ENCODE data around the gene SIMC1. TPM values are rescaled to one million over a fixed set of nuclear protein-coding genes. Genes with fewer than 3 reads are reported as not detected.

Gene SIMC1
- total RNA-seq, 1 experiment from 2014 or later: 17.9 TPM

DNA sequence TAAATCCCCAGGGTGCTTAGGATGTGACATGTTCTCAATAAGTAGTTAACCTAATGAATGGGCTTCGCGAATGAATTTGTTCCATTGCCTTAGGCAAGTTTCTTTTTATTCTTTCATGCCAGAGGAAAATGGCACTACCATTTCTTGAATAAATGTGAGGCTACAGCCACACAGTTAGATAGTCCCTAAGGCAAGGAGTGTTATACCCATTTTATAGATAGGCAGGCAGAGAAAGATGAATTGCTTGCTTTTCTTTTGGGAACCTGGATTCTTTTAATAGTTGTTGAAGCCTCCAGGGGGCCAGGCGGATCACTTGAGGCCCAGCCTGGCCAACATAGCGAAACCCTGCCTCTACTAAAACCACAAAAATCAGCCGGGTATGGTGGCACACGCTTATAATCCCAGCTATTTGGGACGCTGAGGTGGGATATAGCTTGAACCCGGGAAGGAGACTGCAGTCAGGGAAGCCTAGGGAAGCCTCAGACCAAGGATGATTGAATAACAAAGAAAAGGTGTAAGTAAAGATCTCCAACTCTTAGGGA lies 149.2 kb downstream of the SIMC1 start:
- Mint-ChIP-seq H3K27me3 (ENCODE audit: low read depth) (no peaks in the 10 kb centered on the region; the same call in 1 of the 2 replicates), H3K4me3 (peak overlapping the region; percentile 99), H3K36me3 (peaks cover 32% of the 10 kb centered on the region), H3K27ac (peak overlapping the region; percentile 95; the same call in 1 of the 2 replicates), H3K4me1 (peaks cover 19% of the 10 kb centered on the region), H3K9me3 (no peaks in the 10 kb centered on the region)
- DNase-seq (ENCODE audit: low spot score): no peak
- POLR2A ChIA-PET: interaction anchor here (0.5 kb wide), 1 partner anchor 645 kb away, joined by 3 read pairs; no protein-coding TSS in a partner anchor
- CTCF ChIA-PET: interaction anchor here (1.8 to 2.6 kb wide), 3 partner anchors 29 to 658 kb away, joined by 6 to 12 read pairs (median 8); partner anchors contain the start of genes CLTB and FAF2
- TF ChIP-seq, protein P1, sequence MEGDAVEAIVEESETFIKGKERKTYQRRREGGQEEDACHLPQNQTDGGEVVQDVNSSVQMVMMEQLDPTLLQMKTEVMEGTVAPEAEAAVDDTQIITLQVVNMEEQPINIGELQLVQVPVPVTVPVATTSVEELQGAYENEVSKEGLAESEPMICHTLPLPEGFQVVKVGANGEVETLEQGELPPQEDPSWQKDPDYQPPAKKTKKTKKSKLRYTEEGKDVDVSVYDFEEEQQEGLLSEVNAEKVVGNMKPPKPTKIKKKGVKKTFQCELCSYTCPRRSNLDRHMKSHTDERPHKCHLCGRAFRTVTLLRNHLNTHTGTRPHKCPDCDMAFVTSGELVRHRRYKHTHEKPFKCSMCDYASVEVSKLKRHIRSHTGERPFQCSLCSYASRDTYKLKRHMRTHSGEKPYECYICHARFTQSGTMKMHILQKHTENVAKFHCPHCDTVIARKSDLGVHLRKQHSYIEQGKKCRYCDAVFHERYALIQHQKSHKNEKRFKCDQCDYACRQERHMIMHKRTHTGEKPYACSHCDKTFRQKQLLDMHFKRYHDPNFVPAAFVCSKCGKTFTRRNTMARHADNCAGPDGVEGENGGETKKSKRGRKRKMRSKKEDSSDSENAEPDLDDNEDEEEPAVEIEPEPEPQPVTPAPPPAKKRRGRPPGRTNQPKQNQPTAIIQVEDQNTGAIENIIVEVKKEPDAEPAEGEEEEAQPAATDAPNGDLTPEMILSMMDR (IDR thresholded peaks at IDR 0.05): no peak
- TF ChIP-seq ZNF232 (CRISPR knock-in tag; IDR thresholded peaks at IDR 0.05) (no peak), MXD4 (CRISPR knock-in tag; IDR thresholded peaks at IDR 0.05; ENCODE audit: borderline replicate concordance) (no peak), NR1H2 (CRISPR knock-in tag; IDR thresholded peaks at IDR 0.05) (no peak), GRHL2 (CRISPR knock-in tag; IDR thresholded peaks at IDR 0.05; ENCODE audit: insufficient replicate concordance, severe bottlenecking) (no peak), ELF4 (CRISPR knock-in tag; IDR thresholded peaks at IDR 0.05; ENCODE audit: low read depth) (no peak), ATF1 (CRISPR knock-in tag; IDR thresholded peaks at IDR 0.05) (no peak), ESRRA (CRISPR knock-in tag; IDR thresholded peaks at IDR 0.05; ENCODE audit: borderline replicate concordance) (no peak)
- TF ChIP-seq, protein P2, sequence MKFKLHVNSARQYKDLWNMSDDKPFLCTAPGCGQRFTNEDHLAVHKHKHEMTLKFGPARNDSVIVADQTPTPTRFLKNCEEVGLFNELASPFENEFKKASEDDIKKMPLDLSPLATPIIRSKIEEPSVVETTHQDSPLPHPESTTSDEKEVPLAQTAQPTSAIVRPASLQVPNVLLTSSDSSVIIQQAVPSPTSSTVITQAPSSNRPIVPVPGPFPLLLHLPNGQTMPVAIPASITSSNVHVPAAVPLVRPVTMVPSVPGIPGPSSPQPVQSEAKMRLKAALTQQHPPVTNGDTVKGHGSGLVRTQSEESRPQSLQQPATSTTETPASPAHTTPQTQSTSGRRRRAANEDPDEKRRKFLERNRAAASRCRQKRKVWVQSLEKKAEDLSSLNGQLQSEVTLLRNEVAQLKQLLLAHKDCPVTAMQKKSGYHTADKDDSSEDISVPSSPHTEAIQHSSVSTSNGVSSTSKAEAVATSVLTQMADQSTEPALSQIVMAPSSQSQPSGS (CRISPR knock-in tag; IDR thresholded peaks at IDR 0.05; ENCODE audit: borderline replicate concordance, low read depth): no peak
- TF ChIP-seq, protein P3, sequence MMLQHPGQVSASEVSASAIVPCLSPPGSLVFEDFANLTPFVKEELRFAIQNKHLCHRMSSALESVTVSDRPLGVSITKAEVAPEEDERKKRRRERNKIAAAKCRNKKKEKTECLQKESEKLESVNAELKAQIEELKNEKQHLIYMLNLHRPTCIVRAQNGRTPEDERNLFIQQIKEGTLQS (CRISPR knock-in tag; conservative IDR thresholded peaks at IDR 0.05): no peak
- TF ChIP-seq, protein P4, sequence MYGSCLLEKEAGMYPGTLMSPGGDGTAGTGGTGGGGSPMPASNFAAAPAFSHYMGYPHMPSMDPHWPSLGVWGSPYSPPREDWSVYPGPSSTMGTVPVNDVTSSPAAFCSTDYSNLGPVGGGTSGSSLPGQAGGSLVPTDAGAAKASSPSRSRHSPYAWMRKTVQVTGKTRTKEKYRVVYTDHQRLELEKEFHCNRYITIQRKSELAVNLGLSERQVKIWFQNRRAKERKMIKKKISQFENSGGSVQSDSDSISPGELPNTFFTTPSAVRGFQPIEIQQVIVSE (CRISPR knock-in tag; IDR thresholded peaks at IDR 0.05; ENCODE audit: borderline replicate concordance): no peak
- TF ChIP-seq, protein P5, sequence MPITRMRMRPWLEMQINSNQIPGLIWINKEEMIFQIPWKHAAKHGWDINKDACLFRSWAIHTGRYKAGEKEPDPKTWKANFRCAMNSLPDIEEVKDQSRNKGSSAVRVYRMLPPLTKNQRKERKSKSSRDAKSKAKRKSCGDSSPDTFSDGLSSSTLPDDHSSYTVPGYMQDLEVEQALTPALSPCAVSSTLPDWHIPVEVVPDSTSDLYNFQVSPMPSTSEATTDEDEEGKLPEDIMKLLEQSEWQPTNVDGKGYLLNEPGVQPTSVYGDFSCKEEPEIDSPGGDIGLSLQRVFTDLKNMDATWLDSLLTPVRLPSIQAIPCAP (CRISPR knock-in tag; IDR thresholded peaks at IDR 0.05): no peak
- TF ChIP-seq, protein P6, sequence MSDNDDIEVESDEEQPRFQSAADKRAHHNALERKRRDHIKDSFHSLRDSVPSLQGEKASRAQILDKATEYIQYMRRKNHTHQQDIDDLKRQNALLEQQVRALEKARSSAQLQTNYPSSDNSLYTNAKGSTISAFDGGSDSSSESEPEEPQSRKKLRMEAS (CRISPR knock-in tag; IDR thresholded peaks at IDR 0.05): no peak
- TF ChIP-seq, protein P7, sequence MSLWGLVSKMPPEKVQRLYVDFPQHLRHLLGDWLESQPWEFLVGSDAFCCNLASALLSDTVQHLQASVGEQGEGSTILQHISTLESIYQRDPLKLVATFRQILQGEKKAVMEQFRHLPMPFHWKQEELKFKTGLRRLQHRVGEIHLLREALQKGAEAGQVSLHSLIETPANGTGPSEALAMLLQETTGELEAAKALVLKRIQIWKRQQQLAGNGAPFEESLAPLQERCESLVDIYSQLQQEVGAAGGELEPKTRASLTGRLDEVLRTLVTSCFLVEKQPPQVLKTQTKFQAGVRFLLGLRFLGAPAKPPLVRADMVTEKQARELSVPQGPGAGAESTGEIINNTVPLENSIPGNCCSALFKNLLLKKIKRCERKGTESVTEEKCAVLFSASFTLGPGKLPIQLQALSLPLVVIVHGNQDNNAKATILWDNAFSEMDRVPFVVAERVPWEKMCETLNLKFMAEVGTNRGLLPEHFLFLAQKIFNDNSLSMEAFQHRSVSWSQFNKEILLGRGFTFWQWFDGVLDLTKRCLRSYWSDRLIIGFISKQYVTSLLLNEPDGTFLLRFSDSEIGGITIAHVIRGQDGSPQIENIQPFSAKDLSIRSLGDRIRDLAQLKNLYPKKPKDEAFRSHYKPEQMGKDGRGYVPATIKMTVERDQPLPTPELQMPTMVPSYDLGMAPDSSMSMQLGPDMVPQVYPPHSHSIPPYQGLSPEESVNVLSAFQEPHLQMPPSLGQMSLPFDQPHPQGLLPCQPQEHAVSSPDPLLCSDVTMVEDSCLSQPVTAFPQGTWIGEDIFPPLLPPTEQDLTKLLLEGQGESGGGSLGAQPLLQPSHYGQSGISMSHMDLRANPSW (CRISPR knock-in tag; conservative IDR thresholded peaks at IDR 0.05; ENCODE audit: low read depth): no peak
- ATAC-seq: no peak

DNA sequence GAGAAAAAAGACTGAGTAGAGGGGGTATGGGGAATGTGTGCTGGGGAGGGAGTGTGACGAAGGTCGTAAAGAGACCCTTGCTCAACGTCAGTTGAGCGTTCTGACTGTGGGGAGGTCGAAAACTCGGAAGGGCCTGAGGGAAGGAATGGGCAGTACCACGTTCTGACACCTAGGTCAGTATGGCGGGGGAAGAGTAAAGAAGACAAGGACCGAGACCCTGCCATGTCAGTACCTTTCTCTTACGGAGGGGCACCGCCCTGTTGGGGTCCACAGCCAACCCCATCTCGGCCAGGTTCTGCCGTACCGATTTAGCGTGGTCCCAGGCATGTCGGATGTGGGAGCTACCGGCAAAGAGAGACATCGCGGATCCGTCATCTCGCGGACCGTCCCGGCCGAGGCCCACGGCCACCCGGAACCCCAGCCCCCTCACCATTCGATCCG lies 149.8 kb downstream of the SIMC1 start:
- POLR2A ChIA-PET: interaction anchor here (0.5 to 2.0 kb wide), 3 partner anchors 149 to 646 kb away, joined by 3 to 5 read pairs (median 3); partner anchors contain the start of gene RNF44
- TF ChIP-seq, protein P8, sequence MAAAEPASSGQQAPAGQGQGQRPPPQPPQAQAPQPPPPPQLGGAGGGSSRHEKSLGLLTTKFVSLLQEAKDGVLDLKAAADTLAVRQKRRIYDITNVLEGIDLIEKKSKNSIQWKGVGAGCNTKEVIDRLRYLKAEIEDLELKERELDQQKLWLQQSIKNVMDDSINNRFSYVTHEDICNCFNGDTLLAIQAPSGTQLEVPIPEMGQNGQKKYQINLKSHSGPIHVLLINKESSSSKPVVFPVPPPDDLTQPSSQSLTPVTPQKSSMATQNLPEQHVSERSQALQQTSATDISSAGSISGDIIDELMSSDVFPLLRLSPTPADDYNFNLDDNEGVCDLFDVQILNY (CRISPR knock-in tag; IDR thresholded peaks at IDR 0.05): 0 out of 2 replicates have a peak, but pooled peaks have one; percentile 57
- TF ChIP-seq, protein P9, sequence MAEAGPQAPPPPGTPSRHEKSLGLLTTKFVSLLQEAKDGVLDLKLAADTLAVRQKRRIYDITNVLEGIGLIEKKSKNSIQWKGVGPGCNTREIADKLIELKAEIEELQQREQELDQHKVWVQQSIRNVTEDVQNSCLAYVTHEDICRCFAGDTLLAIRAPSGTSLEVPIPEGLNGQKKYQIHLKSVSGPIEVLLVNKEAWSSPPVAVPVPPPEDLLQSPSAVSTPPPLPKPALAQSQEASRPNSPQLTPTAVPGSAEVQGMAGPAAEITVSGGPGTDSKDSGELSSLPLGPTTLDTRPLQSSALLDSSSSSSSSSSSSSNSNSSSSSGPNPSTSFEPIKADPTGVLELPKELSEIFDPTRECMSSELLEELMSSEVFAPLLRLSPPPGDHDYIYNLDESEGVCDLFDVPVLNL (CRISPR knock-in tag; IDR thresholded peaks at IDR 0.05; ENCODE audit: borderline replicate concordance, low read depth): no peak
- TF ChIP-seq, protein P10, sequence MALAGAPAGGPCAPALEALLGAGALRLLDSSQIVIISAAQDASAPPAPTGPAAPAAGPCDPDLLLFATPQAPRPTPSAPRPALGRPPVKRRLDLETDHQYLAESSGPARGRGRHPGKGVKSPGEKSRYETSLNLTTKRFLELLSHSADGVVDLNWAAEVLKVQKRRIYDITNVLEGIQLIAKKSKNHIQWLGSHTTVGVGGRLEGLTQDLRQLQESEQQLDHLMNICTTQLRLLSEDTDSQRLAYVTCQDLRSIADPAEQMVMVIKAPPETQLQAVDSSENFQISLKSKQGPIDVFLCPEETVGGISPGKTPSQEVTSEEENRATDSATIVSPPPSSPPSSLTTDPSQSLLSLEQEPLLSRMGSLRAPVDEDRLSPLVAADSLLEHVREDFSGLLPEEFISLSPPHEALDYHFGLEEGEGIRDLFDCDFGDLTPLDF (CRISPR knock-in tag; IDR thresholded peaks at IDR 0.05): peak; percentile 28; the same call in 1 of the 2 replicates
- TF ChIP-seq JUN (CRISPR knock-in tag; IDR thresholded peaks at IDR 0.05): no peak
- no peak for TF ChIP-seq FOXJ3 (CRISPR knock-in tag; IDR thresholded peaks at IDR 0.05; ENCODE audit: borderline replicate concordance)
- TF ChIP-seq ZNF232 (CRISPR knock-in tag; IDR thresholded peaks at IDR 0.05): 0 out of 2 replicates have a peak, but pooled peaks have one; percentile 61
- TF ChIP-seq SMAD3 (CRISPR knock-in tag; IDR thresholded peaks at IDR 0.05; ENCODE audit: borderline replicate concordance): 0 out of 2 replicates have a peak, but pooled peaks have one; percentile 15

More for the DNA sequence above, 149.8 kb downstream of the SIMC1 start:
- H3K27me3 Mint-ChIP-seq (ENCODE audit: low read depth): no peaks in the 10 kb centered on the region; the same call in 1 of the 2 replicates
- no peak for DNase-seq (ENCODE audit: low spot score)
- CTCF ChIA-PET: interaction anchor here (1.4 to 2.6 kb wide), 4 partner anchors 17 to 658 kb away, joined by 6 to 12 read pairs (median 8); partner anchors contain the start of genes CLTB and FAF2
- H3K27ac Mint-ChIP-seq: peak overlapping the region; percentile 100
- H3K4me3 Mint-ChIP-seq: peak overlapping the region; percentile 99
- H3K36me3 Mint-ChIP-seq: peaks cover 30% of the 10 kb centered on the region
- peaks cover 19% of the 10 kb centered on the region for H3K4me1 Mint-ChIP-seq
- peak; percentile 2; the same call in 1 of the 2 replicates for ATAC-seq
- no peaks in the 10 kb centered on the region for H3K9me3 Mint-ChIP-seq
